Measurements from ENCODE around the gene ABCG2.
"Not testable (repeated sequence)": the region's sequence is repeated elsewhere in the genome, so short reads cannot be mapped to it uniquely, and the experiment has no call there.

The ABCG2 gene

GRCh38 chr4:88130003-88130402 lies 28.4 kb downstream of the ABCG2 start:
- no peaks in the 10 kb centered on the region for H3K36me3 ChIP-seq
- no peak for DNase-seq
- TF ChIP-seq, protein P1, sequence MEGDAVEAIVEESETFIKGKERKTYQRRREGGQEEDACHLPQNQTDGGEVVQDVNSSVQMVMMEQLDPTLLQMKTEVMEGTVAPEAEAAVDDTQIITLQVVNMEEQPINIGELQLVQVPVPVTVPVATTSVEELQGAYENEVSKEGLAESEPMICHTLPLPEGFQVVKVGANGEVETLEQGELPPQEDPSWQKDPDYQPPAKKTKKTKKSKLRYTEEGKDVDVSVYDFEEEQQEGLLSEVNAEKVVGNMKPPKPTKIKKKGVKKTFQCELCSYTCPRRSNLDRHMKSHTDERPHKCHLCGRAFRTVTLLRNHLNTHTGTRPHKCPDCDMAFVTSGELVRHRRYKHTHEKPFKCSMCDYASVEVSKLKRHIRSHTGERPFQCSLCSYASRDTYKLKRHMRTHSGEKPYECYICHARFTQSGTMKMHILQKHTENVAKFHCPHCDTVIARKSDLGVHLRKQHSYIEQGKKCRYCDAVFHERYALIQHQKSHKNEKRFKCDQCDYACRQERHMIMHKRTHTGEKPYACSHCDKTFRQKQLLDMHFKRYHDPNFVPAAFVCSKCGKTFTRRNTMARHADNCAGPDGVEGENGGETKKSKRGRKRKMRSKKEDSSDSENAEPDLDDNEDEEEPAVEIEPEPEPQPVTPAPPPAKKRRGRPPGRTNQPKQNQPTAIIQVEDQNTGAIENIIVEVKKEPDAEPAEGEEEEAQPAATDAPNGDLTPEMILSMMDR (IDR thresholded peaks at IDR 0.05; ENCODE audit: low read depth, low read length) = no peak

GRCh38 chr4:88122260-88122659 lies 36.2 kb downstream of the ABCG2 start:
- not testable (repeated sequence) for DNase-seq; H3K9me3 ChIP-seq (ENCODE audit: severe bottlenecking); H3K27me3 ChIP-seq (ENCODE audit: insufficient read depth, low read depth, severe bottlenecking); H3K27ac ChIP-seq; H3K36me3 ChIP-seq; H3K4me3 ChIP-seq (ENCODE audit: low read depth, low read length)

More at GRCh38 chr4:88130003-88130402, 28.4 kb downstream of the ABCG2 start:
- H3K27me3 ChIP-seq (ENCODE audit: insufficient read depth, low read depth, severe bottlenecking) = no peaks in the 10 kb centered on the region
- no peak overlapping the region for H3K4me3 ChIP-seq (ENCODE audit: low read depth, low read length)
- no peak overlapping the region for H3K27ac ChIP-seq
- no peaks in the 10 kb centered on the region for H3K9me3 ChIP-seq (ENCODE audit: severe bottlenecking)

- Histone ChIP-seq H3K9me3 (ENCODE audit: severe bottlenecking) (peaks cover 9% of the 10 kb centered on the region), H3K4me3 (ENCODE audit: low read depth, low read length) (no peak overlapping the region), H3K36me3 (no peaks in the 10 kb centered on the region), H3K27me3 (ENCODE audit: insufficient read depth, low read depth, severe bottlenecking) (no peaks in the 10 kb centered on the region), H3K27ac (no peak overlapping the region)
- no peak for DNase-seq
- TF ChIP-seq, protein P1 (IDR thresholded peaks at IDR 0.05; ENCODE audit: low read depth, low read length) = no peak
Observed at GRCh38 chr4:88119943-88120342, 38.5 kb downstream of the ABCG2 start.

GRCh38 chr4:88115587-88115986 lies 42.9 kb downstream of the ABCG2 start:
- Histone ChIP-seq H3K36me3 (no peaks in the 10 kb centered on the region), H3K27me3 (ENCODE audit: insufficient read depth, low read depth, severe bottlenecking) (no peaks in the 10 kb centered on the region), H3K4me3 (ENCODE audit: low read depth, low read length) (no peak overlapping the region), H3K27ac (no peak overlapping the region), H3K9me3 (ENCODE audit: severe bottlenecking) (peaks cover 7% of the 10 kb centered on the region)
- DNase-seq = no peak
- TF ChIP-seq, protein P1 (IDR thresholded peaks at IDR 0.05; ENCODE audit: low read depth, low read length) = no peak

DNA sequence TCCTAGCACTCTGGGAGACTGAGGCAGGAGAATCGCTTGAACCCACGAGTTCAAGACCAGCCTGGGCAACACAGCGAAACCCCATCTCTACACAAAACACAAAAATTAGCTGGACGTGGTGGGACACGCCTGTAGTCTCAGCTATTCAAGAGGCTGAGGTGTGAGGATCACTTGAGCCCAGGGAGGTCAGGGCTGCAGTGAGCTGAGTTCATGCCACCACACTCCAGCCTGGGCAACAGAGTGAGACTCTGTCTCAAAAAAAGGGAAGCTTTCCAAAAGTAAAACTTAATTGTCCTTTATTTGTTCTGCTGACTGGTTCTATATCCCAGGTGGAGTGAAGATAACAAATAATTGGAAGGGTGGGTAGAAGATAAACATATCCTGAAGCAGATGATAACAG lies 45.6 kb downstream of the ABCG2 start:
- DNase-seq = no peak
- H3K9me3 ChIP-seq (ENCODE audit: severe bottlenecking) = no peaks in the 10 kb centered on the region
- H3K27me3 ChIP-seq (ENCODE audit: insufficient read depth, low read depth, severe bottlenecking) = no peaks in the 10 kb centered on the region
- no peak overlapping the region for H3K27ac ChIP-seq
- H3K4me3 ChIP-seq (ENCODE audit: low read depth, low read length) = no peak overlapping the region
- TF ChIP-seq, protein P1 (IDR thresholded peaks at IDR 0.05; ENCODE audit: low read depth, low read length) = no peak
- no peaks in the 10 kb centered on the region for H3K36me3 ChIP-seq

DNA sequence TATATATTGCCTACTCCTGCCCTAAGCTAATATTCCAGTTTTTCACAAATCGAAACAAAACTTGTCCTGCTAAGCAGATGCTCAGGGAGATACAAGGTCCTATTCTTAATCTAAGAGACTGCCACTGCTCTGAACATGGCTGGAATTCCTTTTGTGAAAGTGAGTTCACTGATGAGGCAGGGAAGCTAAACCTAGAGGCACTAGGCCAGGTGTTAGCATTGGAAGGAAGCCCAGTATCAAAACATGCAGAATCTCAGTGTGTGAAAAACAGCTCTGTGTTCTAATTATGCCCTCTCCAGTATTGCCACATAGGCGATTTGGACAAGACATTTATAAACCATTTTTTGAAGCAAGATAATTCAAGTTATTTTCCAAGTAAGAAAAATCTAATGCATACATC lies 47.6 kb downstream of the ABCG2 start:
- no peak for DNase-seq
- no peak overlapping the region for H3K27ac ChIP-seq
- TF ChIP-seq, protein P1 (IDR thresholded peaks at IDR 0.05; ENCODE audit: low read depth, low read length) = no peak

More for the DNA sequence above, 47.6 kb downstream of the ABCG2 start:
- Histone ChIP-seq H3K27me3 (ENCODE audit: insufficient read depth, low read depth, severe bottlenecking) (no peaks in the 10 kb centered on the region), H3K4me3 (ENCODE audit: low read depth, low read length) (no peak overlapping the region), H3K9me3 (ENCODE audit: severe bottlenecking) (no peaks in the 10 kb centered on the region), H3K36me3 (no peaks in the 10 kb centered on the region)
